Osteoblast (primary cell): ENCODE results near the gene OBI1. TPM values are rescaled to one million over a fixed set of nuclear protein-coding genes. Genes with fewer than 3 reads are reported as not detected.

ENCODE experiments used
- DNase-seq: peaks from one replicate; pipeline ENCODE4 v3.0.0; 2011; ENCODE audit warnings: low spot score, mixed read lengths; ENCODE audit not compliant: insufficient read length; ENCODE audit errors: missing footprints
- H2AFZ ChIP-seq: 2 replicates; pipeline ENCODE4 v1.6.0; 2011; ENCODE audit warnings: mild to moderate bottlenecking, low read length
- H3K27ac ChIP-seq: 2 replicates; pipeline ENCODE4 v1.5.1; 2011; ENCODE audit warnings: mild to moderate bottlenecking, low read depth, low read length, moderate library complexity
- H3K27me3 ChIP-seq: 2 replicates; pipeline ENCODE4 v1.6.0; 2012; ENCODE audit warnings: mild to moderate bottlenecking, control low read depth, inconsistent platforms, low read length, moderate library complexity; ENCODE audit not compliant: insufficient read depth
- H3K36me3 ChIP-seq: 2 replicates; pipeline ENCODE4 v1.5.1; 2011; ENCODE audit warnings: mild to moderate bottlenecking, low read length, control low read depth, moderate library complexity; ENCODE audit not compliant: insufficient read depth
- H3K4me1 ChIP-seq: 2 replicates; pipeline ENCODE4 v1.5.1; 2011; ENCODE audit warnings: mild to moderate bottlenecking, low read length, control low read depth, moderate library complexity; ENCODE audit not compliant: insufficient read depth
- H3K4me2 ChIP-seq: 2 replicates; pipeline ENCODE4 v1.6.0; 2011; ENCODE audit warnings: mild to moderate bottlenecking, low read length; ENCODE audit not compliant: insufficient read depth
- H3K4me3 ChIP-seq: fragments of 200-600 bp; sonication (generic); 3 replicates; pipeline ENCODE4 v1.5.1; 2012; ENCODE audit warnings: mild to moderate bottlenecking, low read length, inconsistent platforms; ENCODE audit not compliant: insufficient read depth
- H3K79me2 ChIP-seq: 2 replicates; pipeline ENCODE4 v1.6.0; 2012; ENCODE audit warnings: mild to moderate bottlenecking, low read length, control low read depth, inconsistent platforms; ENCODE audit not compliant: insufficient read depth
- H3K9me3 ChIP-seq: 2 replicates; pipeline ENCODE4 v1.5.1; 2011; ENCODE audit warnings: low read depth, low read length, control low read depth
- H4K20me1 ChIP-seq: 2 replicates; pipeline ENCODE4 v1.6.0; 2012; ENCODE audit warnings: mild to moderate bottlenecking, low read length, control low read depth; ENCODE audit not compliant: insufficient read depth
- total RNA-seq: library from RNA; depleted of rRNA; stranded (reverse); fragments of >200 nt; gene quantifications from 2 replicates; pipeline ENCODE4 v1.2.3, GENCODE V29; 2012
- TF ChIP-seq, protein P1 (sequence below): IDR thresholded peaks from 2 replicates; pipeline ENCODE4 v1.5.1; 2011; ENCODE audit warnings: mild to moderate bottlenecking, low read depth, low read length, moderate library complexity; ENCODE audit errors: extremely low read depth

Gene OBI1
- total RNA-seq, 1 donor = 12.7 TPM

DNA sequence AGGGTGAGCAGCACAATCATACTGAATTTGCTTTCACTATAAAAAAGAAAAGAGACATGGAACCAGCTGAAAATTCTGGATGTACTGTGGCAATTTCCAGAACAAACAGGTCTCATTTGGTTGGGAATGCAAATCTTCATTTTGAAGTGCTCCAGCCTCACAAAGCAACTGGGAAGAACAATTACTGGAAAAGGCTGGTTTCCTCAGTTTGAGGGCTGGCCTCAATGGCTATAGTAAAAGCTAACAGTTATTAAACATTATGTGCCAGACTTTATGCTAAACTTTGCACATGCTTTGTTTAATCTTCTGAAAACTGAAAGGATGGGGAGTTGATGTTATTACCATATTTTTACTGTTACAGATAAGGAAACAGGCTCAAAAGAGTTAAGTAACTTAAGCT is 3.0 kb downstream of the OBI1 start:
- Histone ChIP-seq H4K20me1 (peaks cover 12% of the 10 kb centered on the region), H2AFZ (no peak overlapping the region), H3K4me2 (no peak overlapping the region), H3K79me2 (peaks cover 78% of the 10 kb centered on the region), H3K27me3 (no peaks in the 10 kb centered on the region), H3K9me3 (no peaks in the 10 kb centered on the region), H3K4me1 (peaks cover 11% of the 10 kb centered on the region), H3K36me3 (peaks cover 3% of the 10 kb centered on the region), H3K27ac (no peak overlapping the region), H3K4me3 (no peak overlapping the region)
- TF ChIP-seq, protein P1, sequence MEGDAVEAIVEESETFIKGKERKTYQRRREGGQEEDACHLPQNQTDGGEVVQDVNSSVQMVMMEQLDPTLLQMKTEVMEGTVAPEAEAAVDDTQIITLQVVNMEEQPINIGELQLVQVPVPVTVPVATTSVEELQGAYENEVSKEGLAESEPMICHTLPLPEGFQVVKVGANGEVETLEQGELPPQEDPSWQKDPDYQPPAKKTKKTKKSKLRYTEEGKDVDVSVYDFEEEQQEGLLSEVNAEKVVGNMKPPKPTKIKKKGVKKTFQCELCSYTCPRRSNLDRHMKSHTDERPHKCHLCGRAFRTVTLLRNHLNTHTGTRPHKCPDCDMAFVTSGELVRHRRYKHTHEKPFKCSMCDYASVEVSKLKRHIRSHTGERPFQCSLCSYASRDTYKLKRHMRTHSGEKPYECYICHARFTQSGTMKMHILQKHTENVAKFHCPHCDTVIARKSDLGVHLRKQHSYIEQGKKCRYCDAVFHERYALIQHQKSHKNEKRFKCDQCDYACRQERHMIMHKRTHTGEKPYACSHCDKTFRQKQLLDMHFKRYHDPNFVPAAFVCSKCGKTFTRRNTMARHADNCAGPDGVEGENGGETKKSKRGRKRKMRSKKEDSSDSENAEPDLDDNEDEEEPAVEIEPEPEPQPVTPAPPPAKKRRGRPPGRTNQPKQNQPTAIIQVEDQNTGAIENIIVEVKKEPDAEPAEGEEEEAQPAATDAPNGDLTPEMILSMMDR = no peak
- no peak for DNase-seq

DNA sequence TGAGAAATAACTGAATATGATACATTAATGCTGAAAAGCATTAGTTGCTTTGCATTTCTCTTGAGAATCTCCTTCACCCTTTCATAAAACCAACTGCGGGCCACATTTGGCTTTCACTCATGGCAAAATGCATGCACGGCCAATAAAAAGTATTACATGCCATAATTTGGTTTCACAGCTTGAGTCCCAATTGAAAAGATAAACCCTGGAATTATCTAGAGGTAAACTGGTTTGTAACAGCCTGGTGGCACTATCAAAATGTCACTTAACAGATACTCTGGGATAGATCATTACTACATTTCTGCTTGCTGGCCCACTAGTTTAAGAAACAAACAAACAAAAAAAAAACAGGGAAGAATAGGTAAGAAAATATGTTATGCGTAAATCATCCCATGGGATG is 3.9 kb downstream of the OBI1 start:
- H3K4me2 ChIP-seq = no peak overlapping the region
- peaks cover 87% of the 10 kb centered on the region for H3K79me2 ChIP-seq
- peaks cover 11% of the 10 kb centered on the region for H3K4me1 ChIP-seq
- TF ChIP-seq, protein P1 = no peak
- H2AFZ ChIP-seq = no peak overlapping the region
- H4K20me1 ChIP-seq = peaks cover 12% of the 10 kb centered on the region
- H3K9me3 ChIP-seq = no peaks in the 10 kb centered on the region
- no peaks in the 10 kb centered on the region for H3K27me3 ChIP-seq
- no peak overlapping the region for H3K4me3 ChIP-seq
- no peak overlapping the region for H3K27ac ChIP-seq
- H3K36me3 ChIP-seq = peaks cover 3% of the 10 kb centered on the region
- no peak for DNase-seq

DNA sequence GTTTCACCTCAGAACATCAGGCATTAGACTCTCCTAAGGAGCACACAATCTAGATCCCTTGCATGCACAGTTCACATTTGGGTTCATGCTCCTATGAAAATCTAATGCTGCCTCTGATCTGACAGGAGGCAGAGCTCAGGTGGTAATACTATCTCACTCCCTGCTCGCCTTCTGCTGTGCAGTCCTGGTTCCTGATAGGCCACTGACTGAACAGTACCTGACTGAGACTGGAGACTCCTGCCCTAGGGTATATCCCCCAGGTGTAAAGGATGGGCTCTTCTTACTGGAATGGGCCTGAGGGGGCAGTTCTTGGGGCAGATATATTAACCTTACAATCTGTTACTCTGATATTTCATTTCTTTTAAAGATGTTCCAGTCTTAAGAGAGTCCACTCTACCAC is 6.3 kb downstream of the OBI1 start:
- DNase-seq = no peak
- no peaks in the 10 kb centered on the region for H3K27me3 ChIP-seq
- H3K4me1 ChIP-seq = peaks cover 2% of the 10 kb centered on the region
- no peak overlapping the region for H2AFZ ChIP-seq
- TF ChIP-seq, protein P1 = no peak
- no peak overlapping the region for H3K27ac ChIP-seq
- no peaks in the 10 kb centered on the region for H3K9me3 ChIP-seq
- no peak overlapping the region for H3K4me2 ChIP-seq
- H3K4me3 ChIP-seq = no peak overlapping the region
- H3K36me3 ChIP-seq = peaks cover 3% of the 10 kb centered on the region
- peaks cover 95% of the 10 kb centered on the region for H3K79me2 ChIP-seq
- H4K20me1 ChIP-seq = peaks cover 12% of the 10 kb centered on the region

DNA sequence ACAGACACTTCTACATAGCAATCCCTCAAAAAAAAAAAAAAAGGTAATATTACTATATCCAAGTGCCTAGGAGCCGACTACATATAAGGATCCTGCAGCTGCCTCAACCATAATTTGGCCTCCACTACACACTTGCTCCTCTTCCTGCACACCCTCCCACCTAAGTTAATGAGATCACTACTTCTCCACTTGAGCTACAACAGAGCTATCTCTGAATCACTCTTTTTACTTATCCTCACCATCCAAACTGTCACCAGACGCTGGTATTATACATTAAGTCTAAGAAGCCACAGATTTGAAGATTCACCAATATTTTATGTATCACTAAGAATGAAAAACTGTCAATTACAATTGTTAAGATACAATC is 8.3 kb downstream of the OBI1 start:
- H3K36me3 ChIP-seq = peaks cover 2% of the 10 kb centered on the region
- TF ChIP-seq, protein P1 = no peak
- H3K4me3 ChIP-seq = no peak overlapping the region
- peaks cover 97% of the 10 kb centered on the region for H3K79me2 ChIP-seq
- peaks cover 16% of the 10 kb centered on the region for H4K20me1 ChIP-seq
- no peaks in the 10 kb centered on the region for H3K4me1 ChIP-seq
- H2AFZ ChIP-seq = no peak overlapping the region
- H3K27ac ChIP-seq = no peak overlapping the region
- no peak overlapping the region for H3K4me2 ChIP-seq
- no peaks in the 10 kb centered on the region for H3K9me3 ChIP-seq
- no peaks in the 10 kb centered on the region for H3K27me3 ChIP-seq
- DNase-seq = no peak
